K562 (cell line): ENCODE measurements around the gene DTYMK. TPM values are rescaled to one million over a fixed set of nuclear protein-coding genes. Genes with fewer than 3 reads are reported as not detected.

Experiments
- ATAC-seq: fragments of 200-7000 bp; cut with Tn5 transposase; 3 replicates; pipeline ENCODE4 v1.9.1; 2020; ENCODE audit warnings: moderate library complexity
- BruUV-seq: library from RNA; stranded (reverse); fragments of 400-500 nt; replicated peaks from 2 replicates; lab custom pipeline; 2021; lab: Mats Ljungman, UMichigan
- CTCF ChIA-PET: fragments of 300-600 bp; formaldehyde crosslinking; extraction: SDS; loops from one replicate; lab custom pipeline; 2021; ENCODE audit warnings: low intra/inter-chr PET ratio; lab: Yijun Ruan, JAX
- POLR2A ChIA-PET: fragments of 300-600, 350-650 bp; sonication (Branson Sonifier 250); formaldehyde crosslinking; extraction: SDS; loops from one replicate; lab custom pipeline; 2021; ENCODE audit warnings: antibody characterized with exemption, inconsistent platforms; lab: Yijun Ruan, JAX
- DNase-seq, 4 experiments: peaks; one replicate each; pipeline versions ENCODE4 v3.0.0 to v3.0.0-alpha.2; 2011 to 2018; ENCODE audit warnings: low spot score in 3 of 4, mixed read lengths in 3 of 4; ENCODE audit errors: extremely low read depth in 1 of 4
- FAIRE-seq: peaks from 2 replicates; lab custom pipeline; 2011; peaks lifted over from hg19 to GRCh38; lab: Jason Lieb, UNC
- H2AFZ ChIP-seq: 2 replicates; pipeline ENCODE4 v1.6.0; 2011; ENCODE audit warnings: low read depth, low read length, control low read depth, inconsistent platforms
- H3K27ac ChIP-seq: fragments of 200-600 bp; 3 replicates; pipeline ENCODE4 v1.8.0; 2011; ENCODE audit warnings: low read depth, mild to moderate bottlenecking, control low read depth, inconsistent platforms, low read length, moderate library complexity, mixed read lengths; ENCODE audit errors: extremely low read depth
- H3K27me3 ChIP-seq, 2 experiments: fragments of 300-600 bp in 1 of 2; 2 replicates in 1 of 2; 3 replicates in 1 of 2; pipeline versions ENCODE4 v1.6.0 to v1.8.0; 2011; ENCODE audit warnings: inconsistent platforms in 2 of 2, low read length in 2 of 2, mild to moderate bottlenecking in 1 of 2, mixed read lengths in 1 of 2, moderate library complexity in 1 of 2; ENCODE audit not compliant: control insufficient read depth in 2 of 2, insufficient read depth in 2 of 2
- H3K36me3 ChIP-seq: fragments of 300-600 bp; 3 replicates; pipeline ENCODE4 v1.8.0; 2011; ENCODE audit warnings: mild to moderate bottlenecking, low read length, inconsistent platforms; ENCODE audit not compliant: control insufficient read depth, insufficient read depth
- H3K4me1 ChIP-seq, 2 experiments: fragments of 200-600 bp in 1 of 2; replicated peaks in 1 of 2; 2 replicates in 1 of 2; 3 replicates in 1 of 2; pipeline versions ENCODE4 v1.5.1 to v1.8.0; 2011; ENCODE audit warnings: inconsistent platforms in 2 of 2, low read length in 2 of 2, mild to moderate bottlenecking in 1 of 2, mixed read lengths in 1 of 2, moderate library complexity in 1 of 2; ENCODE audit not compliant: control insufficient read depth in 2 of 2, insufficient read depth in 2 of 2
- H3K4me2 ChIP-seq: 2 replicates; pipeline ENCODE4 v1.6.1; 2011; ENCODE audit warnings: low read length, control low read depth, inconsistent platforms, mixed read lengths; ENCODE audit not compliant: insufficient read depth
- H3K4me3 ChIP-seq: fragments of 200-600 bp; sonication (generic), shearing (Covaris generic); 2 replicates; pipeline ENCODE4 v1.5.1; 2016; ENCODE audit warnings: control low read depth, inconsistent platforms
- H3K79me2 ChIP-seq: fragments of 200-600 bp; 3 replicates; pipeline ENCODE4 v1.8.0; 2011; ENCODE audit warnings: low read length, inconsistent platforms; ENCODE audit not compliant: control insufficient read depth, insufficient read depth
- H3K9ac ChIP-seq, 2 experiments: 2 replicates each; pipeline versions ENCODE4 v1.6.0 to v1.6.1; 2011; ENCODE audit warnings: low read depth in 2 of 2, low read length in 2 of 2, control low read depth in 1 of 2, inconsistent platforms in 1 of 2, mild to moderate bottlenecking in 1 of 2, mixed read lengths in 1 of 2; ENCODE audit not compliant: insufficient read depth in 1 of 2
- H3K9me1 ChIP-seq: one replicate; pipeline ENCODE4 v1.6.0; 2011; ENCODE audit warnings: inconsistent platforms, mild to moderate bottlenecking, low read length, moderate library complexity; ENCODE audit not compliant: control insufficient read depth, insufficient read depth
- H3K9me3 ChIP-seq: replicated peaks from 2 replicates; pipeline ENCODE4 v1.5.1; 2011; ENCODE audit warnings: low read depth, low read length, inconsistent platforms; ENCODE audit not compliant: control insufficient read depth, insufficient read depth
- H4K20me1 ChIP-seq: replicated peaks from 2 replicates; pipeline ENCODE4 v1.6.1; 2011; ENCODE audit warnings: low read length, inconsistent platforms, mixed read lengths; ENCODE audit not compliant: control insufficient read depth, insufficient read depth
- CBX3 ChIP-seq, 2 experiments: IDR thresholded peaks; 1 replicate in 1 of 2; 2 replicates in 1 of 2; pipeline ENCODE4 v1.6.1; 2012; ENCODE audit warnings: inconsistent platforms in 2 of 2, low read length in 2 of 2, borderline replicate concordance in 1 of 2, control low read depth in 1 of 2
- CBX5 ChIP-seq: IDR thresholded peaks from 2 replicates; pipeline ENCODE4 v1.6.1; 2014; ENCODE audit warnings: low read depth, borderline replicate concordance
- HDGF ChIP-seq: fragments of 450-650 bp; IDR thresholded peaks from 2 replicates; pipeline ENCODE4 v1.6.1; 2016
- KLF1 ChIP-seq: fragments of 450-650 bp; IDR thresholded peaks from 2 replicates; pipeline ENCODE4 v1.6.1; 2016; ENCODE audit warnings: missing genetic modification characterization, missing compliant biosample characterization
- MEF2D ChIP-seq: conservative IDR thresholded peaks from 2 replicates; pipeline ENCODE4 v1.6.1; 2016; ENCODE audit warnings: low read depth, missing genetic modification characterization, missing compliant biosample characterization
- SOX6 ChIP-seq: fragments of 450-650 bp; IDR thresholded peaks from 2 replicates; pipeline ENCODE4 v1.6.1; 2014; ENCODE audit warnings: mild to moderate bottlenecking
- ZNF175 ChIP-seq: fragments of 200-800 bp; sonication (Bioruptor generic); IDR thresholded peaks from 2 replicates; pipeline ENCODE4 v1.6.1; 2016; ENCODE audit warnings: low read depth, mild to moderate bottlenecking, missing genetic modification characterization, missing compliant biosample characterization
- ZNF830 ChIP-seq: fragments of 250-450 bp; sonication (Bioruptor Pico); IDR thresholded peaks from 2 replicates; pipeline ENCODE4 v1.5.0; 2021; ENCODE audit warnings: mild to moderate bottlenecking
- WGBS: fragments of 100-300 bp; shearing (Covaris generic); methylation state at CpG from one replicate; pipeline ENCODE4 v1.1.6; 2016; ENCODE audit warnings: low coverage, mixed read lengths; ENCODE audit not compliant: insufficient coverage; ENCODE audit errors: missing lambda C conversion rate; 5-methylcytosine and 5-hydroxymethylcytosine counted together
- in situ Hi-C: fragments of 300-500 bp; cut with MboI; formaldehyde crosslinking; loops from 4 replicates; pipeline ENCODE4 v1.15.0; 2018; ENCODE audit warnings: inconsistent platforms, mixed read lengths
- intact Hi-C: fragments of 100-400 bp; cut with micrococcal nuclease; formaldehyde crosslinking; loops from 2 replicates; pipeline ENCODE4 v1.14.2; 2022
- polyA plus RNA-seq, 8 experiments: library from polyadenylated mRNA; depleted of rRNA in 4 of 8; stranded (reverse) in 5 of 8; unstranded in 3 of 8; fragments of >200 nt; fragmentation: Nextera tagmentation in 2 of 8; fragmentation: Illumina TruSeq in 1 of 8; extraction: Ambion mirVana in 2 of 8; extraction: Trizol in 1 of 8; gene quantifications; 2 replicates each; pipeline versions ENCODE4 v1.2.1 to v1.2.3, GENCODE V29; 2011 to 2014; ENCODE audit warnings: inconsistent platforms in 1 of 8, missing spikeins in 1 of 8
- total RNA-seq, 7 experiments: library from RNA; depleted of rRNA in 6 of 7; stranded (reverse); fragments of >200 nt in 6 of 7; fragmentation: Illumina TruSeq in 2 of 7; extraction: Trizol in 2 of 7; gene quantifications; 2 replicates each; pipeline versions ENCODE4 v1.2.1 to v1.2.3, GENCODE V29; 2011 to 2021; ENCODE audit warnings: low replicate concordance in 1 of 7
- TF ChIP-seq, protein P1 (sequence below): sonication (generic); formaldehyde crosslinking; IDR thresholded peaks from 2 replicates; pipeline ENCODE4 v1.8.1; 2023; ENCODE audit warnings: mild to moderate bottlenecking, missing genetic modification reagents
- TF ChIP-seq, protein P2 (sequence below): IDR thresholded peaks from 2 replicates; pipeline ENCODE4 v1.6.1; 2016; ENCODE audit warnings: missing genetic modification characterization, missing compliant biosample characterization
- TF ChIP-seq, protein P3 (sequence below): IDR thresholded peaks from 2 replicates; pipeline ENCODE4 v1.6.1; 2012; ENCODE audit warnings: low read depth, low read length, improper control_type of control experiment, borderline replicate concordance
- TF ChIP-seq, protein P4 (sequence below): sonication (generic); formaldehyde crosslinking; IDR thresholded peaks from 2 replicates; pipeline ENCODE4 v1.9.0; 2022; ENCODE audit warnings: mild to moderate bottlenecking, missing genetic modification reagents

Gene DTYMK
- total and polyA plus RNA-seq, 9 of the 15 experiments (the other 6 are each of a cell fraction or from before 2014, with no cell fraction given) = 8.2 to 85.0 (median 47.9) TPM

DNA sequence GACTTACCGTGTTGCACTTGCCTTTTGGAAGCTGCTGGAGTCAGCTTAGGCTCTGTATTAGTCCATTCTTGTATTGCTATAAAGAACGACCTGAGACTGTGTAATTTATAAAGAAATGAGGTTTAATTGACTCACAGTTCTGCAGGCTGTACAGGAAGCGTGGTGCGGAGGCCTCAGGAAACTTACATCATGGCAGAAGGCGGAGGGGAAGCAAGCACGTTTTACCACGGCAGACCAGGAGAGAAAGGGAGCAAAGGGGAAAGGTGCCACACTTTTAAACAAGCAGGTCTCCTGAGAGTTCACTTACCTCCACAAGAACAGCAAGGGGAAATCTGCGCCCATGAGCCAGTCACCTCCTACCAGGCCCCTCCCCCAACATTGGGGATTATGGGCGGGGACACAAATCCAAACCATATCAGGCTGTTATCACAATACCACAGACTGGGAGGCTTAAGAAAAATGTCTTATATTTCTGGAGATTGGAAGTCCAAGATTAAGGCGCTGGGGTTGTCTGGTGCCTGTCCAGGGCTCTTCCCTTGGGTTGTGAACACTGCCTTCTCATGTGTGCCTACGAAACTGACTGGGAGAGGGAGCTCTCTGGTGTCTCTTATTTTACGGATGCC is 44.2 kb upstream of the DTYMK start:
- Histone ChIP-seq H3K79me2 (peaks cover 13% of the 10 kb centered on the region), H3K36me3 (no peaks in the 10 kb centered on the region), H3K9me1 (no peaks in the 10 kb centered on the region), H3K9me3 (no peaks in the 10 kb centered on the region), H3K27ac (no peak overlapping the region), H3K27me3 (no peaks in the 10 kb centered on the region), H2AFZ (no peak overlapping the region), H3K4me1 (peaks cover 4 to 36% of the 10 kb centered on the region in 2 experiments; a peak in 3 of 5 replicates), H3K4me2 (no peak overlapping the region), H3K4me3 (no peak overlapping the region), H4K20me1 (0 out of 2 replicates have a peak, but pooled peaks cover 3% of the 10 kb centered on the region), H3K9ac (peak overlapping the region in 1 of 2 experiments; percentile 9; a peak in 1 of 4 replicates)
- in situ Hi-C loops = no loop called here
- CTCF ChIA-PET = no interaction called here
- FAIRE-seq (peak; percentile 83), ATAC-seq (no peak), DNase-seq (peak in 3 of 4 experiments; percentile 9 to 64 (median 24))
- POLR2A ChIA-PET = interaction anchor here (0.7 kb wide), 1 partner anchor 8 kb away, joined by 3 read pairs; no protein-coding TSS in a partner anchor
- WGBS = 25% methylated on average over 11 of the region's 12 CpGs
- intact Hi-C loops = loop anchor here (5.0 kb wide), 2 partner anchors 43 to 152 kb away; partner anchors contain the start of gene DTYMK
- BruUV-seq = no TSS peak
- TF ChIP-seq, protein P1, sequence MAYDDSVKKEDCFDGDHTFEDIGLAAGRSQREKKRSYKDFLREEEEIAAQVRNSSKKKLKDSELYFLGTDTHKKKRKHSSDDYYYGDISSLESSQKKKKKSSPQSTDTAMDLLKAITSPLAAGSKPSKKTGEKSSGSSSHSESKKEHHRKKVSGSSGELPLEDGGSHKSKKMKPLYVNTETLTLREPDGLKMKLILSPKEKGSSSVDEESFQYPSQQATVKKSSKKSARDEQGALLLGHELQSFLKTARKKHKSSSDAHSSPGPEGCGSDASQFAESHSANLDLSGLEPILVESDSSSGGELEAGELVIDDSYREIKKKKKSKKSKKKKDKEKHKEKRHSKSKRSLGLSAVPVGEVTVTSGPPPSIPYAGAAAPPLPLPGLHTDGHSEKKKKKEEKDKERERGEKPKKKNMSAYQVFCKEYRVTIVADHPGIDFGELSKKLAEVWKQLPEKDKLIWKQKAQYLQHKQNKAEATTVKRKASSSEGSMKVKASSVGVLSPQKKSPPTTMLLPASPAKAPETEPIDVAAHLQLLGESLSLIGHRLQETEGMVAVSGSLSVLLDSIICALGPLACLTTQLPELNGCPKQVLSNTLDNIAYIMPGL (CRISPR knock-in tag) = no peak
- no peak for TF ChIP-seq CBX5
- TF ChIP-seq MEF2D (tag) = no peak
- TF ChIP-seq, protein P2, sequence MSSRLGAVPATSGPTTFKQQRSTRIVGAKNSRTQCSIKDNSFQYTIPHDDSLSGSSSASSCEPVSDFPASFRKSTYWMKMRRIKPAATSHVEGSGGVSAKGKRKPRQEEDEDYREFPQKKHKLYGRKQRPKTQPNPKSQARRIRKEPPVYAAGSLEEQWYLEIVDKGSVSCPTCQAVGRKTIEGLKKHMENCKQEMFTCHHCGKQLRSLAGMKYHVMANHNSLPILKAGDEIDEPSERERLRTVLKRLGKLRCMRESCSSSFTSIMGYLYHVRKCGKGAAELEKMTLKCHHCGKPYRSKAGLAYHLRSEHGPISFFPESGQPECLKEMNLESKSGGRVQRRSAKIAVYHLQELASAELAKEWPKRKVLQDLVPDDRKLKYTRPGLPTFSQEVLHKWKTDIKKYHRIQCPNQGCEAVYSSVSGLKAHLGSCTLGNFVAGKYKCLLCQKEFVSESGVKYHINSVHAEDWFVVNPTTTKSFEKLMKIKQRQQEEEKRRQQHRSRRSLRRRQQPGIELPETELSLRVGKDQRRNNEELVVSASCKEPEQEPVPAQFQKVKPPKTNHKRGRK = no peak
- TF ChIP-seq, protein P3, sequence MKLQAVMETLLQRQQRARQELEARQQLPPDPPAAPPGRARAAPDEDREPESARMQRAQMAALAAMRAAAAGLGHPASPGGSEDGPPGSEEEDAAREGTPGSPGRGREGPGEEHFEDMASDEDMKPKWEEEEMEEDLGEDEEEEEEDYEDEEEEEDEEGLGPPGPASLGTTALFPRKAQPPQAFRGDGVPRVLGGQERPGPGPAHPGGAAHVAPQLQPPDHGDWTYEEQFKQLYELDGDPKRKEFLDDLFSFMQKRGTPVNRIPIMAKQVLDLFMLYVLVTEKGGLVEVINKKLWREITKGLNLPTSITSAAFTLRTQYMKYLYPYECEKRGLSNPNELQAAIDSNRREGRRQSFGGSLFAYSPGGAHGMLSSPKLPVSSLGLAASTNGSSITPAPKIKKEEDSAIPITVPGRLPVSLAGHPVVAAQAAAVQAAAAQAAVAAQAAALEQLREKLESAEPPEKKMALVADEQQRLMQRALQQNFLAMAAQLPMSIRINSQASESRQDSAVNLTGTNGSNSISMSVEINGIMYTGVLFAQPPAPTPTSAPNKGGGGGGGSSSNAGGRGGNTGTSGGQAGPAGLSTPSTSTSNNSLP = 0 out of 2 replicates have a peak, but pooled peaks have one; percentile 18
- TF ChIP-seq HDGF = no peak
- TF ChIP-seq ZNF830 = no peak
- TF ChIP-seq CBX3 (IDR thresholded peaks at IDR 0.05; ENCODE audit: borderline replicate concordance in 1 of 2, low read length in 2 of 2) = no peak
- TF ChIP-seq, protein P4, sequence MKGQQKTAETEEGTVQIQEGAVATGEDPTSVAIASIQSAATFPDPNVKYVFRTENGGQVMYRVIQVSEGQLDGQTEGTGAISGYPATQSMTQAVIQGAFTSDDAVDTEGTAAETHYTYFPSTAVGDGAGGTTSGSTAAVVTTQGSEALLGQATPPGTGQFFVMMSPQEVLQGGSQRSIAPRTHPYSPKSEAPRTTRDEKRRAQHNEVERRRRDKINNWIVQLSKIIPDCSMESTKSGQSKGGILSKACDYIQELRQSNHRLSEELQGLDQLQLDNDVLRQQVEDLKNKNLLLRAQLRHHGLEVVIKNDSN = no peak
- peak; percentile 62; the same call in 1 of the 2 replicates for TF ChIP-seq SOX6
- TF ChIP-seq KLF1 (tag) = no peak
- no peak for TF ChIP-seq ZNF175 (CRISPR knock-in tag)
